Nephron progenitor cell (in vitro differentiated cells): ENCODE measurements around the gene PDGFB.
A peak's percentile ranks its signal among the peaks of the same experiment; 100 is the strongest.

Experiments
- DNase-seq: peaks from one replicate; pipeline ENCODE4 v3.0.0; 2021
- H3K27ac Mint-ChIP-seq: 2 replicates; pipeline ENCODE4 v1.8.0; 2021; ENCODE audit warnings: mild to moderate bottlenecking, moderate library complexity, mixed read lengths
- H3K27me3 Mint-ChIP-seq: 2 replicates; pipeline ENCODE4 v1.8.0; 2021; ENCODE audit warnings: mild to moderate bottlenecking, low read depth, mixed read lengths; ENCODE audit not compliant: poor library complexity
- H3K36me3 Mint-ChIP-seq: 2 replicates; pipeline ENCODE4 v1.8.0; 2021; ENCODE audit warnings: low read depth, mixed read lengths
- H3K4me1 Mint-ChIP-seq: 2 replicates; pipeline ENCODE4 v1.8.0; 2021; ENCODE audit warnings: mixed read lengths
- H3K4me3 Mint-ChIP-seq: 2 replicates; pipeline ENCODE4 v1.8.0; 2021; ENCODE audit warnings: mild to moderate bottlenecking, moderate library complexity, mixed read lengths
- H3K9me3 Mint-ChIP-seq: 2 replicates; pipeline ENCODE4 v1.8.0; 2021; ENCODE audit warnings: mild to moderate bottlenecking, moderate library complexity, mixed read lengths
- CTCF ChIP-seq: fragments of 200-600 bp; sonication (generic); IDR thresholded peaks from 2 replicates; pipeline ENCODE4 v1.5.0; 2021; ENCODE audit warnings: antibody characterized with exemption

The PDGFB gene

DNA sequence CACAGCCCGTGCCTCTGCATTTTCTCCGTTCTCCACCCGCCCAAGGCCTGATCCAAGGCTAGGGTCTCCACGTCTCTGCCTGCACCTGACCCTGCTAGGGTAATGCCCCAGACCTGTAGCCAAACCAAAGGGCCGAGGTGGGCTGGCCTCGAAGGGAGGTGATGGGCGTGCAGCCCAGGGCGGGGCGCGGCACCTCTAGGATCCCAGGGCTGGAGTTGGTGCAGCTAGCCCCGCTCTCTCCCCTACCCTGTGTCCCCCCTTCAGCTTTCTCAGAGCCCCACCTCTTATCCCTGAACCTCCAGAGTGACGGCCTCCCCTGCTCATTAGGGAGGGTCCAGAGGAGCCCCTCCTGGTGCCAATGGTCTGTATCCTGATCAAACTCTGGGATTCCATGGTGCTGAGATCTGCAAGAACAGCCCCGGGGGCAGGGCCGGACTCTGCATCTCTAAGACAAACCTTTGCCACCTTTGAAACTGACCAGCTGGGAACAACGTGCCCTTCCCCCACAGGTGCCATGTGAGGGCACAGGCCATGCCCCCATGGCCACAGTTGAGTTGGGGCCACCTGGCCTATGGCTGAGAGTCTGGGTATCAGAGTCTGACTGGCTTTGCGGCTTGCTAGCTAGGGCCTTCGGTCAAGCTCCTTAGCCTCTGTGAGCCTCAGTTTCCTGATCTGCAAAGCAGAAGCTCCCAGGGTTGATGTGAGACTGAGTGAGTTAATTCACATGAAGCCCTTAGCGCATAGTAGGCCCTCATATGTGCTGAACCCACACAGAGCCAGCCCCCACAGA, 69.2 kb downstream of the PDGFB start:
- DNase-seq = no peak
- Mint-ChIP-seq H3K4me1 (peaks cover 84% of the 10 kb centered on the region), H3K27ac (peak overlapping the region; percentile 29), H3K4me3 (no peak overlapping the region), H3K36me3 (peaks cover under 1% of the 10 kb centered on the region), H3K27me3 (peaks cover 8% of the 10 kb centered on the region), H3K9me3 (no peaks in the 10 kb centered on the region)
- no peak for TF ChIP-seq CTCF

- H3K27ac Mint-ChIP-seq = peak overlapping the region; percentile 100
- DNase-seq = peak; percentile 96
- H3K27me3 Mint-ChIP-seq = peaks cover 10% of the 10 kb centered on the region
- peak overlapping the region; percentile 71 for H3K4me3 Mint-ChIP-seq
- no peaks in the 10 kb centered on the region for H3K9me3 Mint-ChIP-seq
- no peaks in the 10 kb centered on the region for H3K36me3 Mint-ChIP-seq
- peaks cover 82% of the 10 kb centered on the region for H3K4me1 Mint-ChIP-seq
- no peak for TF ChIP-seq CTCF
Measured at GRCh38 chr22:39174498-39175352, 70.1 kb downstream of the PDGFB start.

GRCh38 chr22:39173787-39174497, 70.8 kb downstream of the PDGFB start:
- Mint-ChIP-seq H3K27ac (peak overlapping the region; percentile 100), H3K4me3 (peak overlapping the region; percentile 44), H3K27me3 (peaks cover 18% of the 10 kb centered on the region), H3K4me1 (peaks cover 77% of the 10 kb centered on the region), H3K9me3 (no peaks in the 10 kb centered on the region), H3K36me3 (no peaks in the 10 kb centered on the region)
- TF ChIP-seq CTCF = no peak
- DNase-seq = no peak
